Fibroblast of lung (primary cell): Measurements from ENCODE around the gene L2HGDH. TPM values are rescaled to one million over a fixed set of nuclear protein-coding genes. Genes with fewer than 3 reads are reported as not detected.
A peak's percentile ranks its signal among the peaks of the same experiment; 100 is the strongest.

ENCODE experiments used
- DNase-seq, 2 donors: peaks; one replicate each; pipeline versions ENCODE4 v3.0.0 to v3.0.0-alpha.2; 2010; ENCODE audit warnings: low read depth in 2 of 2
- H2AFZ ChIP-seq: 2 replicates; pipeline ENCODE4 v1.5.1; 2012; ENCODE audit warnings: low read length, control low read depth, inconsistent platforms
- H3K27ac ChIP-seq: 2 replicates; pipeline ENCODE4 v1.5.1; 2011; ENCODE audit warnings: low read length, control low read depth; ENCODE audit not compliant: insufficient read depth
- H3K27me3 ChIP-seq: 2 replicates; pipeline ENCODE4 v1.5.1; 2011; ENCODE audit warnings: mild to moderate bottlenecking, low read length; ENCODE audit not compliant: control insufficient read depth, insufficient read depth
- H3K36me3 ChIP-seq: 2 replicates; pipeline ENCODE4 v1.5.1; 2011; ENCODE audit warnings: low read length; ENCODE audit not compliant: control insufficient read depth, insufficient read depth
- H3K4me1 ChIP-seq: 2 replicates; pipeline ENCODE4 v1.5.1; 2011; ENCODE audit warnings: low read length; ENCODE audit not compliant: control insufficient read depth, insufficient read depth; ENCODE audit errors: extremely low read depth
- H3K4me2 ChIP-seq: 2 replicates; pipeline ENCODE4 v1.5.1; 2011; ENCODE audit warnings: low read length, control low read depth; ENCODE audit not compliant: insufficient read depth; ENCODE audit errors: extremely low read depth
- H3K4me3 ChIP-seq, 4 experiments: fragments of 200-600 bp in 1 of 4; sonication (generic) in 1 of 4; replicated peaks in 1 of 4; 2 replicates each; pipeline ENCODE4 v1.5.1; 2011 to 2016; ENCODE audit warnings: low read length in 4 of 4, low read depth in 3 of 4, mild to moderate bottlenecking in 3 of 4, control low read depth in 2 of 4, inconsistent platforms in 1 of 4, mixed read lengths in 1 of 4; ENCODE audit not compliant: insufficient read depth in 1 of 4; ENCODE audit errors: control extremely low read depth in 1 of 4
- H3K79me2 ChIP-seq: 2 replicates; pipeline ENCODE4 v1.5.1; 2012; ENCODE audit warnings: mild to moderate bottlenecking, low read length, inconsistent platforms; ENCODE audit not compliant: control insufficient read depth, insufficient read depth
- H3K9ac ChIP-seq: 2 replicates; pipeline ENCODE4 v1.5.1; 2011; ENCODE audit warnings: mild to moderate bottlenecking, low read length, control low read depth; ENCODE audit not compliant: insufficient read depth
- H3K9me3 ChIP-seq: 2 replicates; pipeline ENCODE4 v1.5.1; 2012; ENCODE audit warnings: low read depth, low read length; ENCODE audit not compliant: control insufficient read depth, insufficient read depth
- H4K20me1 ChIP-seq: 2 replicates; pipeline ENCODE4 v1.5.1; 2011; ENCODE audit warnings: low read length; ENCODE audit not compliant: control insufficient read depth, insufficient read depth; ENCODE audit errors: extremely low read depth
- CTCF ChIP-seq, 2 donors: IDR thresholded peaks in 1 of 2; conservative IDR thresholded peaks in 1 of 2; 1 replicate in 1 of 2; 2 replicates in 1 of 2; pipeline ENCODE4 v1.5.1; 2011 to 2012; ENCODE audit warnings: low read length in 2 of 2, control low read depth in 1 of 2, inconsistent platforms in 1 of 2, low read depth in 1 of 2, mild to moderate bottlenecking in 1 of 2
- EZH2 ChIP-seq: IDR thresholded peaks from 2 replicates; pipeline ENCODE4 v1.5.1; 2012; ENCODE audit warnings: low read length, control low read depth, mild to moderate bottlenecking; ENCODE audit errors: missing control alignments
- polyA plus RNA-seq, 2 donors: library from polyadenylated mRNA; depleted of rRNA in 1 of 2; stranded (reverse) in 1 of 2; unstranded in 1 of 2; fragments of >200 nt; gene quantifications; 2 replicates each; pipeline ENCODE4 v1.2.1, GENCODE V29; 2011 to 2012; ENCODE audit warnings: missing spikeins in 1 of 2
- total RNA-seq: library from RNA; depleted of rRNA; stranded (reverse); fragments of >200 nt; gene quantifications from 2 replicates; pipeline ENCODE4 v1.2.1, GENCODE V29; 2014

L2HGDH gene
- total and polyA plus RNA-seq, 2 donors (not counting 1 experiment from before 2014, with no cell fraction given): 3.0 to 3.8 TPM

- H3K27me3 ChIP-seq: no peaks in the 10 kb centered on the region
- H3K27ac ChIP-seq: no peak overlapping the region
- H3K79me2 ChIP-seq: no peaks in the 10 kb centered on the region
- H2AFZ ChIP-seq: peak overlapping the region; percentile 17
- no peaks in the 10 kb centered on the region for H3K36me3 ChIP-seq
- no peaks in the 10 kb centered on the region for H3K9me3 ChIP-seq
- peaks cover 25% of the 10 kb centered on the region for H3K4me1 ChIP-seq
- TF ChIP-seq EZH2: no peak
- TF ChIP-seq CTCF (conservative IDR thresholded peaks at IDR 0.05 in 1 of 2, IDR thresholded peaks at IDR 0.05 in 1 of 2; ENCODE audit: low read depth in 1 of 2, low read length in 2 of 2): no peak
- H3K9ac ChIP-seq: no peak overlapping the region
- no peak overlapping the region for H3K4me3 ChIP-seq
- H4K20me1 ChIP-seq: no peaks in the 10 kb centered on the region
- peak; percentile 66 to 72 for DNase-seq
- no peak overlapping the region for H3K4me2 ChIP-seq
Observed at GRCh38 chr14:50347521-50347920, 35.5 kb upstream of the L2HGDH start.

- no peak overlapping the region for H2AFZ ChIP-seq
- H3K4me1 ChIP-seq: peaks cover 24% of the 10 kb centered on the region
- H4K20me1 ChIP-seq: no peaks in the 10 kb centered on the region
- no peak for DNase-seq
- no peaks in the 10 kb centered on the region for H3K36me3 ChIP-seq
- no peak overlapping the region for H3K27ac ChIP-seq
- no peaks in the 10 kb centered on the region for H3K27me3 ChIP-seq
- H3K9me3 ChIP-seq: no peaks in the 10 kb centered on the region
- H3K4me2 ChIP-seq: no peak overlapping the region
- H3K9ac ChIP-seq: no peak overlapping the region
- H3K79me2 ChIP-seq: no peaks in the 10 kb centered on the region
- H3K4me3 ChIP-seq: no peak overlapping the region
- TF ChIP-seq EZH2 (no peak), CTCF (conservative IDR thresholded peaks at IDR 0.05 in 1 of 2, IDR thresholded peaks at IDR 0.05 in 1 of 2; ENCODE audit: low read depth in 1 of 2, low read length in 2 of 2) (no peak)
Observed at GRCh38 chr14:50345846-50346422, 33.9 kb upstream of the L2HGDH start.

- Histone ChIP-seq H3K27me3 (no peaks in the 10 kb centered on the region), H3K4me2 (peak overlapping the region; percentile 16), H3K4me1 (peaks cover 22% of the 10 kb centered on the region), H3K79me2 (no peaks in the 10 kb centered on the region), H2AFZ (no peak overlapping the region), H3K4me3 (no peak overlapping the region), H3K36me3 (no peaks in the 10 kb centered on the region), H3K27ac (no peak overlapping the region), H3K9me3 (no peaks in the 10 kb centered on the region), H4K20me1 (no peaks in the 10 kb centered on the region), H3K9ac (no peak overlapping the region)
- DNase-seq: peak in 1 of 2 donors; percentile 42
- TF ChIP-seq EZH2 (no peak), CTCF (conservative IDR thresholded peaks at IDR 0.05 in 1 of 2, IDR thresholded peaks at IDR 0.05 in 1 of 2; ENCODE audit: low read depth in 1 of 2, low read length in 2 of 2) (no peak)
Observed at GRCh38 chr14:50344876-50345563, 33.0 kb upstream of the L2HGDH start.
